Measurements from ENCODE around the gene LPP.

LPP gene

DNA sequence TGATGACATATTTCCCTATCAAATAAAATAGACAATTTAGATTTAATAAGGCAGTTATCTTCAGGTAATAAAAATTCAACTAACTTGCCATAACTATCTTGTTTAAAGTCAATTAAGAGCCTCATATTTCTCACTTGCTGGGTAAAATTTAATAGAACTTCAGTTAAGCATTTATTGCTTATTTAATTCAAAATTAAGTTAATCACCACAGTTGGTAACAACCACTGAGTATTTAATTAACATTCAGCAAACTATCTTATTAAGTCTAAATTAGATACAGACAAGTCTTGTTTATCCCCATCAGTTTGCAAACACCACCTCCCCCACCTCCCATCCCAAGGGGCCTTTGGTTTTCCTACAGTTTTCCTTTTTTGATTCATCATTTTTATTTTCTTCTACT is 14.7 kb downstream of the LPP start:
- DNase-seq: no peak
- TF ChIP-seq GATA1 (IDR thresholded peaks at IDR 0.05; ENCODE audit: low read depth, low read length) (no peak), POLR2A (IDR thresholded peaks at IDR 0.05; ENCODE audit: low read length) (no peak)

GRCh38 chr3:188169830-188170455 is 16.0 kb downstream of the LPP start:
- TF ChIP-seq POLR2A (IDR thresholded peaks at IDR 0.05; ENCODE audit: low read length) (no peak), GATA1 (IDR thresholded peaks at IDR 0.05; ENCODE audit: low read depth, low read length) (no peak)
- no peak for DNase-seq

DNA sequence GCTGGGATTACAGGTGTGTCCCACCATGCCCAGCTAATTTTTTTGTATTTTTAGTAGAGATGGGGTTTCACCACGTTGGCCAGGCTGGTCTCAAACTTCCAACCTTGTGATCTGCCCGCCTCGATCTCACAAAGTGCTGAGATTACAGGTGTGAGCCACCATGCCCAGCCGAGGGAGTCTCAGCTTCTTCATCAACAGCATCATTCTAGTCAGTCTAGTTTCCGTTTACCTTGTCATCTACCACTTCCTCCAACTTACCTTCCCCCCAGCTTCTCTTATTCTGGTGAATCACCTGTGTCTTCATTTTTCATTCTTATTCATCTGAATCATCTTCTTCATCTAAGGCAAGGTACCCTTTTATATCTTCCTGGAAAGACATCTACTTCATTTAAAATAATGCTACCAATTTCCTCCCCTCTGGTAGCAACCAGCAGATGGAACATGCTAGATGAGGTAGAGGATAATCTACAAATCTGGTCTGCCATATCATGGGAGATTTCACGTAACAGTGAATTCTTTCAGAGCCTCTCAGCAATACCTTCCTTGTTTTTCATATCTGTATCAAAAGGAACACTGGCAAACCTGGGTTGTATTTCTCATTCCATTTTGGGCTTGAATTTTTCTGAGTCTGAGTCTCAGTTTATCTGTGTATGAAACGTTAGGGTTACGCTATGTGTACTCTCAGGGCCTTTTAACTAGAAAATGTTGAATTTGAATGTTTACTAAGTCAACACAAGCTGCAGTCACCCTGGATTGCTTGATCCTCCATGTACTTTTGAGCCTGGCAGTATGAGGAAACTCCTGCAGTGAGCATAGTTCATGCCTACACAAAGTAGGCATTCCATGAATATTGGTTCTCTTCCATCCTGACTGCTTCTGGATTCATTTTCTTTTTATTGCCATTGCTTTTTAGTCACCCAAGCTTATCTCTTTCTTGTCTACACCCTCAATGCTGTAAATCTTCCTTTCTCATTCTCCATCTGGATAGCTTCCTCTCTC is 16.8 kb downstream of the LPP start:
- DNase-seq: no peak

DNA sequence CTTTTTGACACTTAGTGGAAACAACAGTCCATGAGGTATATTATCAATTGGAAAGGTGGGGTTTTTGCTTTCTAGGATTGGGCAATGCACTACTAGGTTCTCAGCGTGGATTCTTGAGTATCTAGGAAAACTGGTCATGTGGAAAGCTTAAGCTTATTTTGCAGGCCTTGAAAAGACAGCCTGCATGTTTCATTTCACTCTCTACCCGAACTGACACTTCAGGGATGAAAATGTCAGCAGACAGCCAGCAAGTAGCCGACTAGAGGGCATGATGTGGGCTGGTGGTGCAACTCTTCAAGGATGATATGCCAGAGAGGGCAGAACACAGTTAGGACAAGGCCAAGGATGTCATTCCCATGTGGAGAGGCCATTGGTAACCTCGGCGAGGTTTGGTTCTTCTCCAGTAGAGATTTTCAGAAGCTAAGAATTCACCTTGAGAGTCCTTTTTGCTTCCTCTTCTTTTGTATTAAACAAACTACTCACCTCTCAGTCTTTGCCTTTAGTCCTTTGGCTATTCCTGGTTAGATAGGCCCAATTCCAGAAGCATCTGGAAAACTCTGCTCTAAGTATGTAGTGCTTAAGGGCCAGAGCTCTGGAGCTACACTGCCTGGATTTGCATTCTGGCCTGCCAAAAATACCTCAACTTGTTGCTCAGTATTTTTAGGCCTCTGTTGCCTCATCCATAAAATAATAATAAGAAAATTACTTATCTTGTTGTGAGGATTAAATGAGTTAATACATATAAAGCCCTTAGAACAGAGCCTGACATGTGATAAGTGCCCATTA is 17.9 kb downstream of the LPP start:
- no peak for DNase-seq
- TF ChIP-seq POLR2A (IDR thresholded peaks at IDR 0.05; ENCODE audit: low read length) (no peak), GATA1 (IDR thresholded peaks at IDR 0.05; ENCODE audit: low read depth, low read length) (no peak)

More for the DNA sequence above, 16.8 kb downstream of the LPP start:
- TF ChIP-seq POLR2A (IDR thresholded peaks at IDR 0.05; ENCODE audit: low read length): no peak
- TF ChIP-seq GATA1 (IDR thresholded peaks at IDR 0.05; ENCODE audit: low read depth, low read length): no peak

GRCh38 chr3:188174317-188175044 is 20.5 kb downstream of the LPP start:
- no peak for DNase-seq

GRCh38 chr3:188176476-188176875 is 22.5 kb downstream of the LPP start:
- DNase-seq: no peak
- TF ChIP-seq POLR2A (IDR thresholded peaks at IDR 0.05; ENCODE audit: low read length) (no peak), GATA1 (IDR thresholded peaks at IDR 0.05; ENCODE audit: low read depth, low read length) (no peak)

More at GRCh38 chr3:188174317-188175044, 20.5 kb downstream of the LPP start:
- no peak for TF ChIP-seq POLR2A (IDR thresholded peaks at IDR 0.05; ENCODE audit: low read length)

GRCh38 chr3:188176884-188177283 is 22.9 kb downstream of the LPP start:
- TF ChIP-seq GATA1 (IDR thresholded peaks at IDR 0.05; ENCODE audit: low read depth, low read length): no peak
- TF ChIP-seq POLR2A (IDR thresholded peaks at IDR 0.05; ENCODE audit: low read length): no peak

DNA sequence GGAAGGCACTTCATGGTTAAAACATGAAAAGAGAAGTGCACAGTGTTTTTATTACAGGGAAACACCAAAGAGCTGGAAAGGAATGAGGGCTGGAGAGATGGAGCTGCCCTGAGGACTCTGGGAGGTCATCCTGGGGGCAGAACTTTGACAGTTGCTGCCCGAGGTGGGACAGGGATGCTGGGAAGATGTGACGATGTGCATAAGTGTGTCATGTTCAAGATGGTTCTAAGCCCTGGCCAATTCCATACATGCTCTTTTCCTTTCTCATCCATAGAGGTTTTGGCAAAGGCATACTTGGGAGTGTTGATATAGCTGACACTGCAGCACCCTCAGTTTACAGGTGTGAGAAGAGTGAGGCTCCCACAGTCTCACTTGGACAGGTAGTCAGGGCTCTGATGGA is 23.8 kb downstream of the LPP start:
- TF ChIP-seq POLR2A (IDR thresholded peaks at IDR 0.05; ENCODE audit: low read length) (no peak), GATA1 (IDR thresholded peaks at IDR 0.05; ENCODE audit: low read depth, low read length) (no peak)
- no peak for DNase-seq

More at GRCh38 chr3:188176884-188177283, 22.9 kb downstream of the LPP start:
- no peak for DNase-seq

- no peak for DNase-seq
These were observed 24.5 kb downstream of the LPP start for GRCh38 chr3:188178293-188178936.

DNA sequence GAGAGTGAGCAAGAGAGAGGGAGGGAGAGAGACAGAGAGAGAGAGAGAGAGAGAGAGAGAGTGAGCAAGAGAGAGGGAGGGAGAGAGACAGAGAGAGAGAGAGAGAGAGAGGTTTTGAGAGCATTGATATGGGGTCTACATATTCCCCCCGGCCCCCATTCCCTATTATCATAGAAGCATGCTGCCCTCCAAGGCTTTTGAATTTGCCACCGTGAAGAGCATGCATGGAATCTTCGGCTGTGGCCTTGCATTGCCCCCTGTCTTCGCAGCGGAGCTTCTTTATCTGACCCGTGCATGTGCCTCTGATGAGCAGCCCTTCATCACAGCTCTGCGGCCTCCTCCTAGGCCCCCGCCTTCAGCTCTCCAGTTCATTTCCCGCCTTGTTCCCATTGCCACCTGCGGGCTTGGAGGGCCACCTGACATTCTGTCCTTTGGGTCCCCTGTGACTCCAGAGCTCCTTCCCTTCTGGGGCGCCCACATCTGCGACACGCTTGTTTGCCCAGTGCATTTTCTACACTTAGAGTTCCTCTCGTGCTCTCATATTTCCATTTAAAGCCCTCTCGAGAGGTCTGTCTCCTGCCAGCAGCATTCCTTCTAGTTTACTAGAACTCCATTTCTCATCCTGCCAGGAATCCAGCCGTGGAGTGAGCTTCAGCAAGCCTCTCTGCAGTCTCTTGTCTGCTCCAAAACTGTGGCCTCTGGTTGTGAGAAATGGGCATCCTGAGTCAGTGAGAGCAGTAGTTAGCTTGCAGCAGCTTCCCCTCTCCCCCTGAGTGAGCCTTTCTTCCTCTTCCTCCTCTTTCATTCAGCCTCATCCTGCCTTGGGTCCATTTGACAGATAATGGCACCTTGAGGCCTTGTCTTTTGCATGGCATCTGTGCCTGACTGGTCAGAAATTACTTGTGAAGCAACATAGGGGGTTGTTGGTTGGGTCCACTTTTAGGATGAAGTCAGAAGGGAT is 25.3 kb downstream of the LPP start:
- TF ChIP-seq POLR2A (IDR thresholded peaks at IDR 0.05; ENCODE audit: low read length): no peak
- no peak for TF ChIP-seq GATA1 (IDR thresholded peaks at IDR 0.05; ENCODE audit: low read depth, low read length)
- no peak for DNase-seq

More at GRCh38 chr3:188178293-188178936, 24.5 kb downstream of the LPP start:
- no peak for TF ChIP-seq GATA1 (IDR thresholded peaks at IDR 0.05; ENCODE audit: low read depth, low read length)
- TF ChIP-seq POLR2A (IDR thresholded peaks at IDR 0.05; ENCODE audit: low read length): no peak

DNA sequence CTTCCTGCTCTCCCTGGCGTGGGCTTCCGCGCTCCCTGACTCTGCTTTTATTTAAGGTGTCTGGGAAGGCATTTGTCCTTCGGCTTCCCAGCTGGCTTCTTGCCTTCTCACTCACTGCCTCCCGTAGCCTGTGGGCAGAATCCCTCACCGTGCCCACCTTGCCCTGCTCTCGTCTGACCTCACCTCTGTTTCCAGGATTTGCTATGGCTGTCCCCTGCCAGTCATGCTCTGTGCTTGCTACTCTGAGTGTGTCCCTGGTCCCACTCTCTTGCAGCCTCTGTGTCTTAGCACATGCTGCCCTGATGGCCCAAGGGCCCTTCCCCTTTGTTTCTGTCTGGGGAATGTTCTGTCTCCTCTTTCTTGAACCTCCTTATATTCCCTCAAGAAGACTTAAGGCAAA is 26.2 kb downstream of the LPP start:
- no peak for DNase-seq
- TF ChIP-seq POLR2A (IDR thresholded peaks at IDR 0.05; ENCODE audit: low read length) (no peak), GATA1 (IDR thresholded peaks at IDR 0.05; ENCODE audit: low read depth, low read length) (no peak)

- TF ChIP-seq GATA1 (IDR thresholded peaks at IDR 0.05; ENCODE audit: low read depth, low read length) (no peak), POLR2A (IDR thresholded peaks at IDR 0.05; ENCODE audit: low read length) (no peak)
- no peak for DNase-seq
These were observed 29.5 kb downstream of the LPP start for GRCh38 chr3:188183452-188183851.
